Measurements from ENCODE around the gene CSRNP2. TPM values are rescaled to one million over a fixed set of nuclear protein-coding genes. Genes with fewer than 3 reads are reported as not detected.
A peak's percentile ranks its signal among the peaks of the same experiment; 100 is the strongest.

Gene CSRNP2
- total and polyA plus RNA-seq, 2 experiments from 2014 or later, result 6.9 to 30.9 TPM

DNA sequence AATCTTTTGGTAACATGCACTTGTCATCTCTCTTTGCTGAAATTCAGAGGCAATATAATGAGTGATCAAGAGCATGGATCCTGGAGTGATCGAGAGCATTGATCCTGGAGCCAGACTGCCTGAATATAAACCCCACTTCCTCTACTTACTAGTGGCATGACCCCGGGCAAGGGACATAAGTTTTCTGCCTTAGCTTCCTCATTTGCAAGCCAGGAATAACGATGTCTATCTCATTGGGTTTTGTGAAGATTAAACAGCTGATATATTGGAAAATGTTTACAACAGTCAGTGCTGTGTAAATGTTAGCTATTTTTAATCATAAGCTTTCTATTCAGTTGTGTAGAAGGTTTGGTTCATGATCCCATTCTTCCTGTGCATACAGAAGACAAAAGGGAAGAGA, 2.4 kb upstream of the CSRNP2 start (continued):
- TF ChIP-seq NANOG (IDR thresholded peaks at IDR 0.05; ENCODE audit: borderline replicate concordance) (no peak), CREB1 (CRISPR knock-in tag; IDR thresholded peaks at IDR 0.05; ENCODE audit: low read depth) (no peak), EZH2 (IDR thresholded peaks at IDR 0.05; ENCODE audit: low read depth, unreplicated experiment) (no peak), ZNF114 (CRISPR knock-in tag; IDR thresholded peaks at IDR 0.05) (no peak)
- TF ChIP-seq, protein P1, sequence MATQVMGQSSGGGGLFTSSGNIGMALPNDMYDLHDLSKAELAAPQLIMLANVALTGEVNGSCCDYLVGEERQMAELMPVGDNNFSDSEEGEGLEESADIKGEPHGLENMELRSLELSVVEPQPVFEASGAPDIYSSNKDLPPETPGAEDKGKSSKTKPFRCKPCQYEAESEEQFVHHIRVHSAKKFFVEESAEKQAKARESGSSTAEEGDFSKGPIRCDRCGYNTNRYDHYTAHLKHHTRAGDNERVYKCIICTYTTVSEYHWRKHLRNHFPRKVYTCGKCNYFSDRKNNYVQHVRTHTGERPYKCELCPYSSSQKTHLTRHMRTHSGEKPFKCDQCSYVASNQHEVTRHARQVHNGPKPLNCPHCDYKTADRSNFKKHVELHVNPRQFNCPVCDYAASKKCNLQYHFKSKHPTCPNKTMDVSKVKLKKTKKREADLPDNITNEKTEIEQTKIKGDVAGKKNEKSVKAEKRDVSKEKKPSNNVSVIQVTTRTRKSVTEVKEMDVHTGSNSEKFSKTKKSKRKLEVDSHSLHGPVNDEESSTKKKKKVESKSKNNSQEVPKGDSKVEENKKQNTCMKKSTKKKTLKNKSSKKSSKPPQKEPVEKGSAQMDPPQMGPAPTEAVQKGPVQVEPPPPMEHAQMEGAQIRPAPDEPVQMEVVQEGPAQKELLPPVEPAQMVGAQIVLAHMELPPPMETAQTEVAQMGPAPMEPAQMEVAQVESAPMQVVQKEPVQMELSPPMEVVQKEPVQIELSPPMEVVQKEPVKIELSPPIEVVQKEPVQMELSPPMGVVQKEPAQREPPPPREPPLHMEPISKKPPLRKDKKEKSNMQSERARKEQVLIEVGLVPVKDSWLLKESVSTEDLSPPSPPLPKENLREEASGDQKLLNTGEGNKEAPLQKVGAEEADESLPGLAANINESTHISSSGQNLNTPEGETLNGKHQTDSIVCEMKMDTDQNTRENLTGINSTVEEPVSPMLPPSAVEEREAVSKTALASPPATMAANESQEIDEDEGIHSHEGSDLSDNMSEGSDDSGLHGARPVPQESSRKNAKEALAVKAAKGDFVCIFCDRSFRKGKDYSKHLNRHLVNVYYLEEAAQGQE (IDR thresholded peaks at IDR 0.05; ENCODE audit: unreplicated experiment), result no peak

DNA sequence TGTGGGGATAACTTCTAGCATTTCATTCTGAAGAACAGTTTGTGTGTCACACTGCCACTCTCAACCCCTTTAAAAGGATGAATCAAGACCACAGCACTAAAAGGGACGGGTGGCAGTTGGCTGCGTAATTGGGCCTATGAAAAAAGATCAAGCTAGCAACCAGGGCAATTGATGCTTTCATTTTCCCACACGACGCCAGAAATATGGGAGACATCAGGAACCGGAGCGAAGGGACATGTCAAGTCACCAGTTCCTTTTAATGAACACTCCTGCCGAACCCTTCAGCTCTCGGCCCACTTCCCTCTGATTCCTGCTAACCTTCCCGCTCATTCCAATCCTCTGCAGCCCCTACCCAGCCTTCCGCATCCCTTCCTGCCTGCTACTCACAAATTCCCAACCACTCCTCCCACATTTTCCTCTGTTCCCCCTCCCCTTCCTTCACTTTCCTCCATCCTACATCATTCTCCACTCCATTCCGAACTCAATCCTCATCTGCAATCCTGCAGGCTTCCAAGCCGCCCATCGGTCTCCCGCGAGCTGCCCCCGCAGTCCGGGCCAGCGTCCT, 753 bp downstream of the CSRNP2 start:
- H3K4me2 ChIP-seq, result peak overlapping the region; percentile 84
- DNase-seq (ENCODE audit: low spot score) (peak; percentile 78), ATAC-seq (peak; percentile 52)
- peaks cover 5% of the 10 kb centered on the region; the same call in 1 of the 2 replicates for H3F3A ChIP-seq (replicated peaks; ENCODE audit: low read depth)
- H3K9me3 Mint-ChIP-seq, result no peaks in the 10 kb centered on the region
- no peaks in the 10 kb centered on the region for H3K27me3 ChIP-seq (ENCODE audit: insufficient read depth)
- TF ChIP-seq EZH2 (IDR thresholded peaks at IDR 0.05; ENCODE audit: low read depth, unreplicated experiment) (no peak), NANOG (IDR thresholded peaks at IDR 0.05; ENCODE audit: borderline replicate concordance) (no peak), CREB1 (CRISPR knock-in tag; IDR thresholded peaks at IDR 0.05; ENCODE audit: low read depth) (no peak)
- TF ChIP-seq, protein P1 (IDR thresholded peaks at IDR 0.05; ENCODE audit: unreplicated experiment), result no peak
- TF ChIP-seq, protein P2, sequence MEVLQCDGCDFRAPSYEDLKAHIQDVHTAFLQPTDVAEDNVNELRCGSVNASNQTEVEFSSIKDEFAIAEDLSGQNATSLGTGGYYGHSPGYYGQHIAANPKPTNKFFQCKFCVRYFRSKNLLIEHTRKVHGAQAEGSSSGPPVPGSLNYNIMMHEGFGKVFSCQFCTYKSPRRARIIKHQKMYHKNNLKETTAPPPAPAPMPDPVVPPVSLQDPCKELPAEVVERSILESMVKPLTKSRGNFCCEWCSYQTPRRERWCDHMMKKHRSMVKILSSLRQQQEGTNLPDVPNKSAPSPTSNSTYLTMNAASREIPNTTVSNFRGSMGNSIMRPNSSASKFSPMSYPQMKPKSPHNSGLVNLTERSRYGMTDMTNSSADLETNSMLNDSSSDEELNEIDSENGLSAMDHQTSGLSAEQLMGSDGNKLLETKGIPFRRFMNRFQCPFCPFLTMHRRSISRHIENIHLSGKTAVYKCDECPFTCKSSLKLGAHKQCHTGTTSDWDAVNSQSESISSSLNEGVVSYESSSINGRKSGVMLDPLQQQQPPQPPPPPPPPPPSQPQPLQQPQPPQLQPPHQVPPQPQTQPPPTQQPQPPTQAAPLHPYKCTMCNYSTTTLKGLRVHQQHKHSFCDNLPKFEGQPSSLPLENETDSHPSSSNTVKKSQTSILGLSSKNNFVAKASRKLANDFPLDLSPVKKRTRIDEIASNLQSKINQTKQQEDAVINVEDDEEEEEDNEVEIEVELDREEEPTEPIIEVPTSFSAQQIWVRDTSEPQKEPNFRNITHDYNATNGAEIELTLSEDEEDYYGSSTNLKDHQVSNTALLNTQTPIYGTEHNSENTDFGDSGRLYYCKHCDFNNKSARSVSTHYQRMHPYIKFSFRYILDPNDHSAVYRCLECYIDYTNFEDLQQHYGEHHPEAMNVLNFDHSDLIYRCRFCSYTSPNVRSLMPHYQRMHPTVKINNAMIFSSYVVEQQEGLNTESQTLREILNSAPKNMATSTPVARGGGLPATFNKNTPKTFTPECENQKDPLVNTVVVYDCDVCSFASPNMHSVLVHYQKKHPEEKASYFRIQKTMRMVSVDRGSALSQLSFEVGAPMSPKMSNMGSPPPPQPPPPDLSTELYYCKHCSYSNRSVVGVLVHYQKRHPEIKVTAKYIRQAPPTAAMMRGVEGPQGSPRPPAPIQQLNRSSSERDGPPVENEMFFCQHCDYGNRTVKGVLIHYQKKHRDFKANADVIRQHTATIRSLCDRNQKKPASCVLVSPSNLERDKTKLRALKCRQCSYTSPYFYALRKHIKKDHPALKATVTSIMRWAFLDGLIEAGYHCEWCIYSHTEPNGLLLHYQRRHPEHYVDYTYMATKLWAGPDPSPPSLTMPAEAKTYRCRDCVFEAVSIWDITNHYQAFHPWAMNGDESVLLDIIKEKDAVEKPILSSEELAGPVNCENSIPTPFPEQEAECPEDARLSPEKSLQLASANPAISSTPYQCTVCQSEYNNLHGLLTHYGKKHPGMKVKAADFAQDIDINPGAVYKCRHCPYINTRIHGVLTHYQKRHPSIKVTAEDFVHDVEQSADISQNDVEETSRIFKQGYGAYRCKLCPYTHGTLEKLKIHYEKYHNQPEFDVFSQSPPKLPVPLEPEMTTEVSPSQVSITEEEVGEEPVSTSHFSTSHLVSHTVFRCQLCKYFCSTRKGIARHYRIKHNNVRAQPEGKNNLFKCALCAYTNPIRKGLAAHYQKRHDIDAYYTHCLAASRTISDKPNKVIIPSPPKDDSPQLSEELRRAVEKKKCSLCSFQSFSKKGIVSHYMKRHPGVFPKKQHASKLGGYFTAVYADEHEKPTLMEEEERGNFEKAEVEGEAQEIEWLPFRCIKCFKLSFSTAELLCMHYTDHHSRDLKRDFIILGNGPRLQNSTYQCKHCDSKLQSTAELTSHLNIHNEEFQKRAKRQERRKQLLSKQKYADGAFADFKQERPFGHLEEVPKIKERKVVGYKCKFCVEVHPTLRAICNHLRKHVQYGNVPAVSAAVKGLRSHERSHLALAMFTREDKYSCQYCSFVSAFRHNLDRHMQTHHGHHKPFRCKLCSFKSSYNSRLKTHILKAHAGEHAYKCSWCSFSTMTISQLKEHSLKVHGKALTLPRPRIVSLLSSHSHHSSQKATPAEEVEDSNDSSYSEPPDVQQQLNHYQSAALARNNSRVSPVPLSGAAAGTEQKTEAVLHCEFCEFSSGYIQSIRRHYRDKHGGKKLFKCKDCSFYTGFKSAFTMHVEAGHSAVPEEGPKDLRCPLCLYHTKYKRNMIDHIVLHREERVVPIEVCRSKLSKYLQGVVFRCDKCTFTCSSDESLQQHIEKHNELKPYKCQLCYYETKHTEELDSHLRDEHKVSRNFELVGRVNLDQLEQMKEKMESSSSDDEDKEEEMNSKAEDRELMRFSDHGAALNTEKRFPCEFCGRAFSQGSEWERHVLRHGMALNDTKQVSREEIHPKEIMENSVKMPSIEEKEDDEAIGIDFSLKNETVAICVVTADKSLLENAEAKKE (CRISPR knock-in tag; IDR thresholded peaks at IDR 0.05), result no peak
- H3K27me3 Mint-ChIP-seq (ENCODE audit: insufficient read depth, low read depth, poor library complexity), result peaks cover 6% of the 10 kb centered on the region
- peaks cover 22% of the 10 kb centered on the region for H4K20me1 ChIP-seq (replicated peaks; ENCODE audit: insufficient read depth)
- H3K4me1 ChIP-seq (ENCODE audit: insufficient read depth), result peaks cover 12% of the 10 kb centered on the region
- H3K36me3 Mint-ChIP-seq (ENCODE audit: low read depth), result peaks cover 14% of the 10 kb centered on the region
- H2AFZ ChIP-seq, result peak overlapping the region; percentile 88
- H3K9me2 ChIP-seq (ENCODE audit: insufficient read depth), result no peaks in the 10 kb centered on the region
- peak overlapping the region; percentile 92 for H3K4me3 Mint-ChIP-seq
- peak overlapping the region; percentile 97 for H3K4me3 ChIP-seq
- H3K27ac Mint-ChIP-seq, result peak overlapping the region; percentile 91
- no peaks in the 10 kb centered on the region for H3K36me3 ChIP-seq (ENCODE audit: insufficient read depth)
- H3K79me2 ChIP-seq (replicated peaks; ENCODE audit: insufficient read depth), result peaks cover 48% of the 10 kb centered on the region
- peaks cover 17% of the 10 kb centered on the region for H3K4me1 Mint-ChIP-seq
- peak overlapping the region; percentile 97 for H3K27ac ChIP-seq (ENCODE audit: low read depth)
